Uterus (tissue), 2 donors: ENCODE data around the gene ZNF429.

Source experiments
- POLR2A ChIP-seq, 2 donors: fragments of 450-650 bp; IDR thresholded peaks; one replicate each; pipeline ENCODE4 v1.6.1; 2016; ENCODE audit warnings: antibody characterized with exemption in 2 of 2, mild to moderate bottlenecking in 1 of 2, moderate library complexity in 1 of 2
- TF ChIP-seq, protein P1 (sequence below), 4 experiments: fragments of 200-600 bp in 2 of 4; fragments of 450-650 bp in 2 of 4; sonication (generic) in 2 of 4; IDR thresholded peaks; one replicate each; pipeline ENCODE4 v1.5.1; 2016 to 2019; ENCODE audit warnings: antibody characterized with exemption in 4 of 4, mild to moderate bottlenecking in 2 of 4, moderate library complexity in 1 of 4

DNA sequence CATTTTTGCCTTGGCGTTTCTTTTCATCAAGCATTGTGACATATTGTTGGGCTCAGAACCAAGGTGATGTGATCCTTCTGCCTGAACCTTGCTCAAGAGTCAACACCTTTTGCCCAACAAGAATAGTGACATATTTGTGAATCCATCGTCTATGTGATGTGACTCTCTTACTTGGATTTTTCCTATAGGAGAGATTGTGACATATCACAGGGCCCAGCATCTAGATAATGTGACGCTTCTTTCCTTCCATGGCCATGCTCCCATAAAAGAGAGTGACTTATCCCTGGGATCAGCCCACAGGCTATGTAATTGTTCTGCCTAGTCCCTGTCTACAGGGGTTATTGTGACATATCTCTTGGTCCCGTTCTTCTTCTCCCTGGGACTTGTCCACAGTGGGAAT is 8.5 kb upstream of the ZNF429 start:
- TF ChIP-seq, protein P1, sequence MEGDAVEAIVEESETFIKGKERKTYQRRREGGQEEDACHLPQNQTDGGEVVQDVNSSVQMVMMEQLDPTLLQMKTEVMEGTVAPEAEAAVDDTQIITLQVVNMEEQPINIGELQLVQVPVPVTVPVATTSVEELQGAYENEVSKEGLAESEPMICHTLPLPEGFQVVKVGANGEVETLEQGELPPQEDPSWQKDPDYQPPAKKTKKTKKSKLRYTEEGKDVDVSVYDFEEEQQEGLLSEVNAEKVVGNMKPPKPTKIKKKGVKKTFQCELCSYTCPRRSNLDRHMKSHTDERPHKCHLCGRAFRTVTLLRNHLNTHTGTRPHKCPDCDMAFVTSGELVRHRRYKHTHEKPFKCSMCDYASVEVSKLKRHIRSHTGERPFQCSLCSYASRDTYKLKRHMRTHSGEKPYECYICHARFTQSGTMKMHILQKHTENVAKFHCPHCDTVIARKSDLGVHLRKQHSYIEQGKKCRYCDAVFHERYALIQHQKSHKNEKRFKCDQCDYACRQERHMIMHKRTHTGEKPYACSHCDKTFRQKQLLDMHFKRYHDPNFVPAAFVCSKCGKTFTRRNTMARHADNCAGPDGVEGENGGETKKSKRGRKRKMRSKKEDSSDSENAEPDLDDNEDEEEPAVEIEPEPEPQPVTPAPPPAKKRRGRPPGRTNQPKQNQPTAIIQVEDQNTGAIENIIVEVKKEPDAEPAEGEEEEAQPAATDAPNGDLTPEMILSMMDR (IDR thresholded peaks at IDR 0.05) = no peak
- TF ChIP-seq POLR2A (IDR thresholded peaks at IDR 0.05) = no peak
